ENCODE measurements around the gene UTRN.

The UTRN gene

GRCh38 chr6:144283646-144284477 is 1.3 kb upstream of the UTRN start:
- DNase-seq = no peak

DNA sequence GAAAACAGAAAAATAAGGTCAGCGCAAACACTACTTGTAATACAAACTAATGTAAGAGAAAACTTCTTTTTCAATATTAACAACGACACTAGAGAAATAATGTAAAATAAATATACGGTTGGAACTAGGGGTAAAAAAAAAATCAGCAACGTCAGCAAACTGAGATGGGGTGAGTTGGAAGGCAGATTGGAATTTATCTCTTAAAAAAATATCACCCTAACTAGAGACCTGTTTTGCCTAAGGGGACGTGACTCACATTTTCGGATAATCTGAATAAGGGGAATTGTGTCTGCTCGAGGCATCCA is 705 bp upstream of the UTRN start:
- DNase-seq = no peak

DNA sequence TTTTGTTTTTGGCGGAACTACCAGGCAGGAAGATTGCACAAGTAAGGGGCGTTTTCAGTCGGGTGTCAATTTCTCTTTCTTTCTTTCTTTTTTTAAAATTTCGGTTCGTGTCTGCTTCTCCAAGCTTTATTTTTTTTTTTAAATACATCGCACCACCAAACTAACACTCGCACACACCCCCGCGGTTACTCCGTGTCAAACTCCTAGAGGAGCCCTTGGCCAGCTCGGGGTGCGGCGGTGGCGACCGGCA is 338 bp downstream of the UTRN start:
- DNase-seq = no peak

GRCh38 chr6:144285798-144286502 is 815 bp downstream of the UTRN start:
- DNase-seq = peak; percentile 89

GRCh38 chr6:144286503-144287393 is 1.6 kb downstream of the UTRN start:
- peak; percentile 88 for DNase-seq

DNA sequence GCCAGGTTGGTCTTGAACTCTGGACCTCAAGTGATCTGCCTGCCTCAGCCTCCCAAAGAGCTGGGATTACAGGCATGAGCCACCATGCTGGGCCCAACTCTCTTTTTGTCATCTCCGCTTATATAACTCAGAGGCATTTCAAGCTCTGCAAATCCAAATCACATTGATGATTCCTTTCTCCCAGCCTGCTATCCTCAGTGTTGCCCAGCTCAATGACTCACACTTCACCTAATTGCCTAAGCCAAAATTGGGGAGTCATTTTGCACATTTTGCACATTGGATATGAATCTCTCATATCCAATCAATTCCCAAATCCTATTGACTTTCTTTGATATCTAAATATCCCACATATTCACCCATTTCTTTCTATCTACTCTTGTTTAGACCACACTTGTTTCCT is 3.9 kb downstream of the UTRN start:
- no peak for DNase-seq

DNA sequence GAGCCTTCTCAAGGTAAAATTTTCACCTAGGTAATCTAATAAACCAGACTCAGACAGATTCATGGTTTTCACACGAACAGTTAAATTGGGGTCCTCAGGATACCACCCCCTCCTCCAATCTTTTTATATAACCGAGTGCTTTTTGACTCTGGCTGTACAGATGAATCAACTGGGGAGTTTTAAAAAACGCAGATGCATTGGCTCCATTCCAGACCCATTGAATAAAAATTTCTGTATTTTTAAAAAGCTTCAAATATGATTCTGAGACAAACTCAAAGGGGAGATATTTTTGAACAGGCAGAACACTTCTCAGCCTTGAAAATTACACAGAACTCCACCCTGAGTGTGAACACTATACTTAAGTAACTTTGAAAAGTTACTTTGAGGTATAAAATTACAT is 7.2 kb downstream of the UTRN start:
- DNase-seq = no peak

GRCh38 chr6:144294016-144294415 is 8.9 kb downstream of the UTRN start:
- DNase-seq = no peak

DNA sequence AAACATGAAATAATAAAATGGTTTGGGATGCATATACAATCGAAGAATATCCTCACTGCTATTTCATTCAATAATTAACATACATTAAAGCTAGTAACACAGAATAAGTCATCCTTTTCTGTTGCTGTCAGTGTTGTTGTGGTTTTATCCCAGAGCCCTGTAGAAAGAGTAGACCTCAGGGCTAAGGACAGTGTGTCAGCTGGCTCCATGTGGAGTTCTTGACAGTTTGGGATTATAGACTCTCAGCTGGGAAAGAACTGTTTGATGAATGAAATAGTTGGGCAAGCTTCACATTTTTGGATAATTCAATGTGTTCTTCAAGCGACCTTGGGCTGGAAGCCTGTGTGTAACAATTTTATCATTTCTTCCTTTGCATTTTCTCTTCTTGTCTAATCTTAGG is 10.1 kb downstream of the UTRN start:
- DNase-seq = no peak

GRCh38 chr6:144295981-144296767 is 11.0 kb downstream of the UTRN start:
- DNase-seq = no peak

- no peak for DNase-seq
Measured at GRCh38 chr6:144296973-144297372, 11.8 kb downstream of the UTRN start.

GRCh38 chr6:144297511-144298100 is 12.5 kb downstream of the UTRN start:
- DNase-seq = peak; percentile 29

DNA sequence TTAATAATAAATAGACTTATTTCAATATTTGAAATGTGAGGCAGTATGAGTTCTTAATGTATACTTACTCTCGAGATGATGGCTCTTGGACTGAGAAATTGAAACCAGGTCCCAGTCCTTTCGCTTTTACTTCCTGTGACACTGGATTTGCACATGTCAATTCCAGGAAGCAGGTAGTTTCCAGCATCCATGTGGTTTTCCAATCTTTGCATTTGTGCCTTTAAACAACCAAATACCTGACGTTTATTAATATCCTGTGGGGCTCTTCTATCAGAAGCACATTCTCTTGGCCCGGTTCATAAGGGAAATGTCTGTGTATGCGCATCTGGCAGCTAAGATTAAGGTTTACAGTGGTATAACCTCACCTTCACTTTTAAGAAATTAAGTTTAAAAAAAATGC is 13.1 kb downstream of the UTRN start:
- no peak for DNase-seq

DNA sequence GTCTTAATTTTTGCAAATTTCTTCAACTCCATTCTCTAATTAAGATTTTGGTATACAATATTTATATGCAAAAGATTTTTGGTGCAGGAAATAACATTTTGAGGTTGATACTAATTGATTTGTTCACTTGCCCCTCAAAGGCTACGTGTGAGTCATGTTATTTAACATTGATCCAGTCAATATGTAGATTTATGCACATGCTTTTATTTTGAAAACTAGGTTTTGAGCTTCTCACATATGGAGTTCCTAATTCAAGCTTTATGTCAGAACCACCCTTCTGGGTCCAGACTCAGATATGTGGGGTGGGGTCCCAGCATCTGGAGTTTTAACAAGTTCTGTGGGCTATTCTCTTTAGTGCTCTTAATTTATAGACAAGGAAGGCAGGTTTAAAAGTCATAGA is 13.8 kb downstream of the UTRN start:
- no peak for DNase-seq

GRCh38 chr6:144302701-144303372 is 17.7 kb downstream of the UTRN start:
- DNase-seq = no peak

DNA sequence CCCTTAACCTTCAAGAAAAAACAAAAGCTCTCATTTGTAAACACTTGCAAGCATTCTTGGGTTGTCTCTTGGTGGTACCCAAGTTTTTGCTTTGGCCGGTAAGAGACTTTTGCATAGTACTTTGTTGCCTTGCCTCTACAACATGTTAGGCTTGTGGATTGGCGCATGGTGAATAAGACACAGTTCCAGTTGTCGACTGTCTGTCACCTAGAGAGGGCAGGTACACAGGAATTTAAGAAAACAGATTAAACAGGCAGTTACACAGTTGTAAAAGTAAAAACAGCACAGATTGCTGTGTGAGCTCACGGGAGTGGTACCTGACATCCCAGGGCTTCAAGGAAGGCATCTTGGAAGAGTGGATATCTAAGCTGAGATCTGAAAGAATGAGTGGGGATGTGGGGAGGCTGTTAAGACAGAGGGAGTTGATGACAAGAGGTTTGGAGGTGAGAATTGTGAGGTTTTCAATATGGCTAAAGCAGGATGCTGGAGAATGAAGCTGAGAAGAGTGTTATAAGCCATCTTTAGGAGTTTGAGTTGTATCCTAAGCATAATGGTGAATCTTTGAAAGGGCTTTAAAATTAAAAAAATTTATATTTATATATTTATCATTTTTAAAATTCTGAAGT is 19.2 kb downstream of the UTRN start:
- DNase-seq = no peak

DNA sequence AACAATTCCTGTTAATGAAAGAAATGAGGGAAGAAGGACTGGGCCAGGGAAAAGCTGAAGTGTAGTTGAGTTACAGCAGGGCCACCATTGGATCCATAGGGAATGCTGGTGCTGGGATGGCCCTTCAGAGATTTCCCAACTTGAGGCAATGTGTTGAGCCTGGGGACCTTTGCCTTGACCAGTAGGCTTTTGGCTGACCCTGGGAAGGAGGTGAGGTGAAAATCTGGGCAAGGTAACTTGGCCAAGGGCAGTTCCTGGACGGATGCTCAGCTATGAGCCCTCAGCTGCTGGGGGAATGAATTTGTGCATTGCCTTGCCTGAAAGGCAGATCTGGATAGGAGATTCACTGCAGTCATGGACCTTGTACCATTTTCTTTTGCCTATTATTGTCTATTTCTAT is 20.4 kb downstream of the UTRN start:
- no peak for DNase-seq

DNA sequence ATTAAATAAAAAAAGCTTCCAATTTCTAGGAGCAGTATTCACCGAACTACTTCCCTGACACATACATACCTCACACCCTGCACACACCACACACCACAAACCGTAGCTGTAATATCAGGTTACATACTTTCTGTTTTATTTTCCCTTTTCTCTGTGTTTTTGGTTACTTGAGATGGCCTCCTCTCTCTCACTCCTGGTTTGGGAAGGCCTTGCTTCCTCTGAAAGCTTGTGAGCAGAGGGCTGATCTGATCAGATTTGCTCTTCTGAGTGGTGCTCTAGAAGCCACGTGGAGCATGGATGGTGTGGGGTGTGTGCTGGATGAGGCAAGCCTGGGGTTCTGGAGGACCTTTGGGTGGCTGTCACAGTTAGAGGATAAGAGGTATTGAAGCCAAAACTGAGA is 20.9 kb downstream of the UTRN start:
- no peak for DNase-seq

GRCh38 chr6:144307880-144308279 is 22.7 kb downstream of the UTRN start:
- no peak for DNase-seq

DNA sequence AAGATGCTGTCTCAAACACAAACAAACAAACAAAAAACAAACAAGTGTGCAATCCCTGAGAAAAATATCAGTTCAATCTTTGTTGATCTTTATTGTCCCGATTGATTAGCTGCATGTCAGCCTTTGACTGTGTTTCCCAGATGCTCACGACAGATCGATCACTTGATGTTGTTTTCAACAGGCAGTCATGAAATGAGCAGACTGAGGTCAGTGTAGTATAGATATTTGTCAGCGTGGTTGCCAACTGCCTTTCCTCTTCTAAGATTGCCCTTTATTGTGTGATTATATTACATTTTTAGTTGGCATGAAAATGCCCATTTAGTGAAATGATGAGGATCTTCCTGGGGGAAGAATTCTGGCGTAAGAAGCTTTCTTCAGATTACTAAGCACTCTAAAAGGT is 25.6 kb downstream of the UTRN start:
- no peak for DNase-seq

DNA sequence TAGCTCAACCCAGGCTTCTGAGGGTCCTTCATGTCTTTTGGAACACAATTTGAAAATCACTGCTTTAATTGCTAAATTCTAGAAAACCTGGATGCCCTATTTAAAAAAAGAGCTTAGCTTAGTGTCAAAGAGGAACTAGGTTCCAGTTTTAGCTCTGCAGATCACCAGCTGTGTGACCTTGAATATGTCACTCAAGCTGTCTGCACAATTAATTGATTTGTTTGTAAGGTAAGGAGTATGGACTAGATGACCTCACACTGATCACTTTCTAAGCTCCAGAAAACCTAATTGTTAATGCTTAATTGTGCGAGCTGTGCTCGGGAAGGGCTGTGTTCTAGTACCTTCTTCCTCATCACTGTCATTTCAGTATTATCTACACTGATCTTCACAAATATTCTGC is 26.2 kb downstream of the UTRN start:
- DNase-seq = peak; percentile 41

All from eye (tissue), 1 donor.